Measurements from ENCODE around the gene CPOX.

GRCh38 chr3:98612996-98613517, 19.6 kb upstream of the CPOX start:
- TF ChIP-seq SETDB1 (IDR thresholded peaks at IDR 0.05; ENCODE audit: insufficient read length, low read length) (no peak), RBAK (tag by site-specific recombination; IDR thresholded peaks at IDR 0.05) (no peak), CTCF (tag by site-specific recombination; IDR thresholded peaks at IDR 0.05) (no peak), ATF2 (tag by site-specific recombination; IDR thresholded peaks at IDR 0.05; ENCODE audit: low read depth) (no peak), TCF7L2 (IDR thresholded peaks at IDR 0.05; ENCODE audit: borderline replicate concordance, low read depth, low read length) (no peak), YY2 (tag by site-specific recombination; IDR thresholded peaks at IDR 0.05) (no peak), ZNF704 (tag by site-specific recombination; IDR thresholded peaks at IDR 0.05) (no peak), REST (tag by site-specific recombination; IDR thresholded peaks at IDR 0.05) (no peak), ZNF558 (tag by site-specific recombination; IDR thresholded peaks at IDR 0.05) (no peak), ZBTB49 (tag by site-specific recombination; IDR thresholded peaks at IDR 0.05; ENCODE audit: low read depth) (no peak), ZNF398 (tag by site-specific recombination; IDR thresholded peaks at IDR 0.05) (no peak), ZBTB8A (tag by site-specific recombination; IDR thresholded peaks at IDR 0.05) (no peak), ZNF624 (tag by site-specific recombination; IDR thresholded peaks at IDR 0.05) (no peak)

Measured in HEK293 (cell line).